CD4-positive, alpha-beta T cell (primary cell): ENCODE data around the gene MTHFD1L. TPM values are rescaled to one million over a fixed set of nuclear protein-coding genes. Genes with fewer than 3 reads are reported as not detected.

Experiments used
- ATAC-seq: fragments of 200-7000 bp; cut with Tn5 transposase; one replicate; pipeline ENCODE4 v1.10.0; 2022; ENCODE audit warnings: mild to moderate bottlenecking; ENCODE audit not compliant: poor library complexity
- CTCF ChIA-PET: fragments of 350-600 bp; sonication (Branson Sonifier 250); formaldehyde crosslinking; loops from one replicate; lab custom pipeline; 2021; ENCODE audit warnings: antibody characterized with exemption, inconsistent platforms; lab: Charles Lee
- POLR2A ChIA-PET: fragments of 350-600 bp; sonication (Branson Sonifier 250); formaldehyde crosslinking; loops from one replicate; lab custom pipeline; 2021; ENCODE audit warnings: antibody characterized with exemption, inconsistent platforms; lab: Charles Lee
- DNase-seq, 14 experiments: peaks; one replicate each; pipeline ENCODE4 v3.0.0-alpha.2; 2013 to 2020; ENCODE audit warnings: mixed read lengths in 2 of 14
- H3K27ac ChIP-seq, 2 donors: one replicate each; pipeline versions ENCODE4 v1.5.1 to v1.7.0; 2013; ENCODE audit warnings: low read length in 2 of 2, low read depth in 1 of 2, mild to moderate bottlenecking in 1 of 2
- H3K27me3 ChIP-seq, 2 experiments: 1 replicate in 1 of 2; 2 replicates in 1 of 2; pipeline versions ENCODE4 v1.6.1 to v1.7.0; 2013; ENCODE audit warnings: low read length in 2 of 2, control low read depth in 1 of 2, mild to moderate bottlenecking in 1 of 2, moderate library complexity in 1 of 2; ENCODE audit not compliant: insufficient read depth in 2 of 2, control insufficient read depth in 1 of 2
- H3K36me3 ChIP-seq: one replicate; pipeline ENCODE4 v1.6.1; 2013; ENCODE audit warnings: low read length, control low read depth; ENCODE audit not compliant: insufficient read depth
- H3K4me1 ChIP-seq: one replicate; pipeline ENCODE4 v1.6.1; 2013; ENCODE audit warnings: low read length, control low read depth; ENCODE audit not compliant: insufficient read depth
- H3K4me3 ChIP-seq: one replicate; pipeline ENCODE4 v1.5.1; 2013; ENCODE audit warnings: mild to moderate bottlenecking, low read length, moderate library complexity
- H3K9me3 ChIP-seq, 2 experiments: 1 replicate in 1 of 2; 2 replicates in 1 of 2; pipeline versions ENCODE4 v1.6.1 to v1.7.0; 2013; ENCODE audit warnings: low read length in 2 of 2, mild to moderate bottlenecking in 2 of 2, control low read depth in 1 of 2, moderate library complexity in 1 of 2; ENCODE audit not compliant: control insufficient read depth in 1 of 2, insufficient read depth in 1 of 2
- H3K27ac Mint-ChIP-seq: one replicate; pipeline ENCODE4 v1.8.0; 2020; ENCODE audit warnings: mixed read lengths
- H3K27me3 Mint-ChIP-seq: one replicate; pipeline ENCODE4 v1.8.0; 2021; ENCODE audit warnings: mixed read lengths
- H3K36me3 Mint-ChIP-seq: one replicate; pipeline ENCODE4 v1.8.0; 2021; ENCODE audit warnings: low read depth, mixed read lengths
- H3K4me1 Mint-ChIP-seq: one replicate; pipeline ENCODE4 v1.8.0; 2021; ENCODE audit warnings: low read depth, mixed read lengths
- H3K4me3 Mint-ChIP-seq: one replicate; pipeline ENCODE4 v1.8.0; 2020; ENCODE audit warnings: mild to moderate bottlenecking, mixed read lengths
- H3K9me3 Mint-ChIP-seq: one replicate; pipeline ENCODE4 v1.8.0; 2020; ENCODE audit warnings: mixed read lengths
- intact Hi-C, 2 experiments: fragments of 100-400 bp; cut with DNase I in 1 of 2; cut with micrococcal nuclease in 1 of 2; formaldehyde crosslinking; loops; one replicate each; pipeline versions ENCODE4 v1.15.1 to v1.9.0; 2023 to 2025; cut with DNase I, micrococcal nuclease
- total RNA-seq, 174 experiments: library from RNA in 2 of 174; stranded (reverse) in 2 of 174; gene quantifications; one replicate each; pipeline ENCODE4 v1.2.3 and lab custom pipeline; 2021 to 2026
- TF ChIP-seq, protein P1 (sequence below): fragments of 200-600 bp; IDR thresholded peaks from one replicate; pipeline ENCODE4 v1.8.0; 2022; ENCODE audit warnings: antibody characterized with exemption, mild to moderate bottlenecking

Gene MTHFD1L
- total RNA-seq, 2 experiments from 2014 or later, result 8.8 to 9.7 TPM

DNA sequence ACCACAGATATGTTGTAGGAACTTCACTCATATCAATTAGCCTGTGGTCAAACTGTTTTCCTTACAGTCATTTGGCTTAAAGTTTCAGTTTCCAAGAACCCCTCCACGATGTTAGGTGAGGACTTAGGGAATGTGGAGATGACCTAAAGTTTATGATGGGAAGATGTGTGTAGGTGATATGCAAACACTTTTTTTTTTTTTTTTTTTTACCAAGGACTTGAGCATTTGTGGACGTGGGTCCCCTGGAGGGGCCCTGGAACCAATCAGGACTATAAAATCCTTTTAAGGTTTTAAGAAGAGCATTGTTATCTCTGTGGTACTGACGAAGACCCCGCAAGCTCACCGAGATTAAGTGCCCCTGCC lies 478 bp upstream of the MTHFD1L start:
- Mint-ChIP-seq H3K27me3 (no peaks in the 10 kb centered on the region), H3K36me3 (peaks cover 4% of the 10 kb centered on the region), H3K27ac (peak overlapping the region; percentile 80), H3K4me1 (peaks cover 14% of the 10 kb centered on the region), H3K9me3 (no peaks in the 10 kb centered on the region), H3K4me3 (peak overlapping the region; percentile 89)
- Histone ChIP-seq H3K9me3 (no peaks in the 10 kb centered on the region), H3K36me3 (no peaks in the 10 kb centered on the region), H3K4me1 (peaks cover 17% of the 10 kb centered on the region), H3K27ac (peak overlapping the region in 1 of 2 donors; percentile 40), H3K27me3 (no peaks in the 10 kb centered on the region), H3K4me3 (peak overlapping the region; percentile 62)
- intact Hi-C loops, result loop anchor here in 1 of 2 experiments (10.0 kb wide), 1 partner anchor 590 kb away; the partner anchor contains the start of gene RMND1
- DNase-seq (no peak), ATAC-seq (no peak)
- TF ChIP-seq, protein P1, sequence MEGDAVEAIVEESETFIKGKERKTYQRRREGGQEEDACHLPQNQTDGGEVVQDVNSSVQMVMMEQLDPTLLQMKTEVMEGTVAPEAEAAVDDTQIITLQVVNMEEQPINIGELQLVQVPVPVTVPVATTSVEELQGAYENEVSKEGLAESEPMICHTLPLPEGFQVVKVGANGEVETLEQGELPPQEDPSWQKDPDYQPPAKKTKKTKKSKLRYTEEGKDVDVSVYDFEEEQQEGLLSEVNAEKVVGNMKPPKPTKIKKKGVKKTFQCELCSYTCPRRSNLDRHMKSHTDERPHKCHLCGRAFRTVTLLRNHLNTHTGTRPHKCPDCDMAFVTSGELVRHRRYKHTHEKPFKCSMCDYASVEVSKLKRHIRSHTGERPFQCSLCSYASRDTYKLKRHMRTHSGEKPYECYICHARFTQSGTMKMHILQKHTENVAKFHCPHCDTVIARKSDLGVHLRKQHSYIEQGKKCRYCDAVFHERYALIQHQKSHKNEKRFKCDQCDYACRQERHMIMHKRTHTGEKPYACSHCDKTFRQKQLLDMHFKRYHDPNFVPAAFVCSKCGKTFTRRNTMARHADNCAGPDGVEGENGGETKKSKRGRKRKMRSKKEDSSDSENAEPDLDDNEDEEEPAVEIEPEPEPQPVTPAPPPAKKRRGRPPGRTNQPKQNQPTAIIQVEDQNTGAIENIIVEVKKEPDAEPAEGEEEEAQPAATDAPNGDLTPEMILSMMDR, result no peak
- POLR2A ChIA-PET, result interaction anchor here (0.7 to 0.9 kb wide), 2 partner anchors 525 to 1285 kb away, joined by 3 to 4 read pairs; no protein-coding TSS in a partner anchor
- CTCF ChIA-PET, result interaction anchor here (0.6 to 1.0 kb wide), 2 partner anchors 13 to 66 kb away, joined by 3 to 4 read pairs; no protein-coding TSS in a partner anchor

DNA sequence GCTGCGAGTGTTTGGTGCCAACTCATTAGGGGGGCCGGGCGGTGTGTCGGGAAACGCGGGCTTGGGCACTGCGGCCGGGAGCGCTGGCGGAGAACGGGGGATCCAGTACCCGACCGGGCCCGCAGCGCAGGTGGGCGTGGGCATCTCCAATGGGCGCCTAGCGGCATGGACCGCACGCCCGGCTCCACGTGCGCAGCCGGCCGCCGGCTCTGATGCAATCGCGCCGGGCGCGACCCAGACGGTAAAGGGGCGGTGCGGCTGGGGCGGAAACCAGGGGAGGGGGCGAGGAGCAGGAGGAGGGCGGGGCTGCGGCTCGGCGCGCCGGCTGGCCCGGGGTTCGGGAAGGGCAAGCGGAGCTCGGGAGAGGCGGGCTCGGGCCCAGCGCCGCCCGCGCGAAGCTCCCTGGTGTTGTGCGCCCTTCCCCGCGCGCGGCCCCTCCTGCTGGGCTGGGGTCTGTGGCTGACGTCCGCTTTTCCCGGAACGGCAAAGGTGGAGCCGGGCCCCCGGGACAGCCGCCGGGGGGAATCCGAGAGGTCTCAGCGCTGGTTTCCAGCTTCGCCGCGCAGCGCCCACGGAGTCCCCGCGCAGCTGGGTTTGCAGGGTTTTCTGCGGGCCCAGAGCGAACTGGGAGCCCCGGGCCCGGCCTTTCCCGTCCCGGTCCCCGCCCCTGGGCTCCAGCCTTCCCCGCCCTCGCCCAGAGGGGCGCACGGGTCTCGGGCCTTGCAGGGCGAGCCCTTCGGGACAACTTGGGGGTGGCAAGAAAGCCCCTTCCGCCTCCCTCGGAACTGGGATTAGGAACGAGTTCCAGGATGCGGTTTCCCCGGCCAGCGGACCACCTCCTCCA lies 867 bp downstream of the MTHFD1L start:
- Histone ChIP-seq H3K36me3 (no peaks in the 10 kb centered on the region), H3K27ac (no peak overlapping the region), H3K4me1 (peaks cover 17% of the 10 kb centered on the region), H3K4me3 (peak overlapping the region; percentile 60), H3K27me3 (no peaks in the 10 kb centered on the region), H3K9me3 (no peaks in the 10 kb centered on the region)
- TF ChIP-seq, protein P1, result no peak
- no peaks in the 10 kb centered on the region for H3K27me3 Mint-ChIP-seq
- peak overlapping the region; percentile 99 for H3K4me3 Mint-ChIP-seq
- ChIA-PET POLR2A (interaction anchor here (0.7 kb wide), 1 partner anchor 29 kb away, joined by 3 read pairs; no protein-coding TSS in a partner anchor), CTCF (no interaction called here)
- peaks cover 14% of the 10 kb centered on the region for H3K4me1 Mint-ChIP-seq
- peak; percentile 80 for ATAC-seq
- peak overlapping the region; percentile 87 for H3K27ac Mint-ChIP-seq
- H3K9me3 Mint-ChIP-seq, result no peaks in the 10 kb centered on the region
- intact Hi-C loops, result loop anchor here in 1 of 2 experiments (10.0 kb wide), 1 partner anchor 588 kb away; the partner anchor contains the start of gene RMND1
- H3K36me3 Mint-ChIP-seq, result peaks cover 4% of the 10 kb centered on the region
- DNase-seq, result peak; percentile 55 to 88 (median 74)

DNA sequence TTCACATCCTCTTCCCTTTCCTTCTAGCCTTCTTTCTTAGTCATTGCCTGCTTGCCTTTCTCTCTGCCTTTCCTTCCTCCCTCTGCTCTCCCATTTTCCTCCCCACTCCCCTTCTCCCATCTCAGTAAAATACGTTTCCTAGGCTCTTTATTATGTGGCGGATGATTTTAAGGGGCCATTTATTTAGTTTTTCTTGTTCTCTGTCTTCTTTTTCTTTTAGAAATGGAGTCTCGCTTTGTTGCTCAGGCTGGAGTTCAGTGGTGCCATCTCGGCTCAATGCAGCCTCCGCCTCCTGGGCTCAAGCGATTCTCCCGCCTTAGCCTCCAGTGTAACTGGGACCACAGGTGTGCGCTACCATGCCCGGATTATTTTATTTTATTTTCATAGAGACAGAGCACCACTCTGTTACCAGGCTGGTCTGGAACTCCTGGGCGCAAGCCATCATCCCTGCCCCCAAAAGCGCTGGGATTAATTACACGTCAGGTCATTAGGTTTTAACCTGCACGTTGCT lies 1.5 kb downstream of the MTHFD1L start:
- H3K27ac ChIP-seq, result no peak overlapping the region
- Mint-ChIP-seq H3K4me3 (peak overlapping the region; percentile 99), H3K4me1 (peaks cover 14% of the 10 kb centered on the region)

More for the DNA sequence above, 1.5 kb downstream of the MTHFD1L start:
- Histone ChIP-seq H3K9me3 (no peaks in the 10 kb centered on the region), H3K36me3 (no peaks in the 10 kb centered on the region), H3K4me3 (peak overlapping the region; percentile 60), H3K27me3 (no peaks in the 10 kb centered on the region), H3K4me1 (peaks cover 17% of the 10 kb centered on the region)
- no peak for ATAC-seq
- ChIA-PET POLR2A (interaction anchor here (0.7 kb wide), 1 partner anchor 28 kb away, joined by 3 read pairs; no protein-coding TSS in a partner anchor), CTCF (no interaction called here)
- peak in 1 of 14 experiments; percentile 5 for DNase-seq
- intact Hi-C loops, result loop anchor here in 1 of 2 experiments (10.0 kb wide), 1 partner anchor 588 kb away; the partner anchor contains the start of gene RMND1
- Mint-ChIP-seq H3K27me3 (no peaks in the 10 kb centered on the region), H3K36me3 (peaks cover 4% of the 10 kb centered on the region), H3K27ac (peak overlapping the region; percentile 87), H3K9me3 (no peaks in the 10 kb centered on the region)
- TF ChIP-seq, protein P1, result no peak
